Measurements from ENCODE around the gene PCK2.

Gene PCK2

DNA sequence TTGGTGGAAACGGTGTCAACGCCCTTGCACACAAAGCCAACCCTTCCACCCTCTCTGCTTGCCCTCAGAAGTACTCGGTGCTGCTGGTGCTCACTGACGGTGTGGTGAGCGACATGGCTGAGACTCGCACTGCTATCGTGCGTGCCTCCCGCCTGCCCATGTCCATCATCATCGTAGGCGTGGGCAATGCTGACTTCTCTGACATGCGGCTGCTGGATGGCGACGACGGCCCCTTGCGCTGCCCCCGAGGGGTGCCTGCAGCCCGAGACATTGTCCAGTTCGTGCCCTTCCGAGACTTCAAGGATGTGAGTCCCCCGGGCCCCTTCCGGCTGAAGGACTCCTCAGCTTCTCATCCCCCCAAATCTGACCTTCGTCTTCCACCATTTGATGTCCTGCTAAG lies 17.0 kb upstream of the PCK2 start:
- no peak for DNase-seq

- no peak for DNase-seq
Observed at GRCh38 chr14:24078146-24078545, 16.0 kb upstream of the PCK2 start.

DNA sequence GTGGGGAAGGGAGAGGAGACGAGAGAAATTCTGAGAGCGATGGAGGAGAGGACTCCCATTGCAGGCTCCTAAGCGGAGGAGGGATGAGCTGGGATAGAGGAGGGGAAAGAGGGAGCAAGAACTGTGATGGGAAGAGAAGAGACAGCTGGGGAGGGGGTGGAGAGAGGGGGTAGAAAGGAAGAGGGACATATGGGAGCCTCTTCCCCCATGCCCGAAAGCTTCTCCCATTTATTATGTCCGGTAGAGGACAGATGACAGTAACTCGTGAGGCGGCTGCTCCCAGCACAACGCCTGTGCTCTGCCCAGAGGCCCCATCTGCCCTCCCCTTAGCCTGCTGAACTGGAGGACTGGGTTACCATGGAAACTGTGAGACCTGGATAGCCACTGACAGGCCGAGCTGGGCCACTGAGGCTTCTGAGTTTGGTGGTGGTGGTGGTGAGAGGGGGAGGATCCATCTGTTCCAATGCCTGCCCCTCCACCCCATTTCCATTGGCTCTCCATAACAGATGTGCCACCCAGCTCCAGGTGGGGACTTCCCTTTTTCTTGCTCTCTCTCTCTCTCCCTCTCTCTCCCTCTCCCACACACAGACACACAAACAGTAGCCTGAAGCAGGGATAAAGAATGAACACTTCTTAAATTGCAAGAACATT lies 14.5 kb upstream of the PCK2 start:
- DNase-seq: no peak

DNA sequence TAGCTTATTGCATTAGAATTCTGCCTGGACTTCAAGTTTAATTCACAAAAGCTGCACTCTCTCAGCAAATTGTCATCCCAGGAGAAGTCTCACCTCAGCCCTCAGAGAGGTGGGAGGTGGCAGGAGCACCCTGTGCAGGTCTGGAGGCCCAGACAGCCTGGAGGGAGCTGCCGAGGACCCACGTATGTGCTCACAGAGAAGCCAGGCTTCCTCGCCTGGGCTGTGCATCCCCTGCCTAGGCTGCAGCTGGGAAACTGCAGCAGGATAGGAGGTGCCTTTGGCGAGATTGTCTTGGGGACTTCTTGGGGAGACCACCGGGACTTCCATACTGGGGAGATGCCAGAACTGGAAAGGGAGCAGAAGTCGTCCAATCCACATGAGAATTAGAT lies 14.0 kb upstream of the PCK2 start:
- DNase-seq: no peak

GRCh38 chr14:24080888-24081738 lies 13.0 kb upstream of the PCK2 start:
- DNase-seq: peak; percentile 69

- no peak for DNase-seq
Observed at GRCh38 chr14:24081739-24082211, 12.3 kb upstream of the PCK2 start.

- DNase-seq: no peak
Observed at GRCh38 chr14:24082411-24083080, 11.6 kb upstream of the PCK2 start.

DNA sequence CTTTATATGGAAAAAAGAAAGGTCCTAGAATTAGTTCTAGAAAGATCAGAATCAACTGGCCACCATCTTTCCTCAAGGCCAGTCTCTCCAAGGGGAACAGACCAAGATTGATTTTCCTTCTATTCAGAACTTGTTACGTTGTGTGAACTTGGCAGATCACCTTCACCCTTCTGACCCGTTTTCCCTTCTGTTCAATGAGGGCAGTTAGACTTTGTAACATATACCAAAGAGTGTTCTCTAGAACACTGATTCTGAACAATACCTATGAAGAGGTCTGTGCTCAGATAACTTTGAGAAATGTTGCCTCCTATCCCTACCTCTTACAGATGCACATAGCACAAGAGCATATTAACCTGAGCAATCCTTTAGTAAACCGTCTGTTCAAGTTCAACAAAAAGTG lies 10.6 kb upstream of the PCK2 start:
- no peak for DNase-seq

DNA sequence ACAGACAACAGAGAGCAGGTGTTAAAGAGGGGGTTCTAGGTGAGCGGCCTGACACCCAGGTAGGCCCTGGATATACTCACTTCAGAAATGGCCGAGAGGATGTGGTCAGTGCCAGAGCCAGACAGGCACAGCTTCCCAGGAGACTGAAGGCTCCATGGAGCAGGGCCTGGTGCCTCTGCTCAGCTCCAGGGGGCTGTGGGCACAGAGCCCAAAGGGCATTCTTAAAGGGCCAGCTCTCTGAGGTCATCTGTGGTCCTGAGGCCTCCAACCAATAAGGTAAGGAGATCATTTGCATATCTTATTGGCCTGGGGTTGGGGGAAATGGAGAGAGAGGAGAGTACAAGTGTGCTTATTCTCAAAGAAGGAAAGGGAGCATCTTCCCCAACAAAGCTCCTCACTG lies 9.7 kb upstream of the PCK2 start:
- DNase-seq: no peak

GRCh38 chr14:24085215-24085614 lies 8.9 kb upstream of the PCK2 start:
- no peak for DNase-seq

DNA sequence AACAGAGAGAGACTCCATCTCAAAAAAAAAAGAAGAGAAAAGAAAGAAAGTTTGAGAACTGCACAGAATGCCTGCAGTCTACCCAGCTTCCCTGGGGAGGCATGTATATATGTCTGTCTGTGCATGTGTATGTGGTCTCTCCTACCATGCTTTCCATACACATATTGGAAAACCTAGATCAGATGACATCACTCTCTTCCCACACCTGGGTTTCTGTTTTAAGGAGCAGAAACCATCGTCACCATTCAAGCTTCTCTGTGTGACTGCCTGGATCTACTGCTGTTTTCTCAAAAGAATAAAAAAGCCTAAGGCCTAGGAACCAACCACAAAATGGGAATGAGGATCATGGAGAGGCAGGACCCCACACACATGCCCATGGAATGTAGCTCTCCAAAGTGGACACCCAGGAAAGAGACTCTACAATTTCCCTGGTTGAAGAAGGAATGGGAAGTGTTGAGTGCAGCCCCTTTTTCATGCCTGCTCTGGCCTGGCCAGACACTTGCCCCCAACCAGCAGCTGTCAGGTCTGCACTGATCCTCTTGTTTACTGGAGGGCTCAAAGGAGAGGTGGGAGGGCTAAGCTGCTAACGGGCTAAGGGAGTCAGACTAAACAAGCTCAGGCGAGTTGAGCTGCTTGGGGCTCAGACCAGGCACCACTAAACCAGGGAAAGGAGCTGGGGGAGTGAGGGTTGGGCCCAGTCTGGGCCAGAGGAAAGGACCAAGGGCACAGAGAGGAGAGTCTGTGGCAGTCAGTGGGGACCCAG lies 7.7 kb upstream of the PCK2 start:
- DNase-seq: no peak

DNA sequence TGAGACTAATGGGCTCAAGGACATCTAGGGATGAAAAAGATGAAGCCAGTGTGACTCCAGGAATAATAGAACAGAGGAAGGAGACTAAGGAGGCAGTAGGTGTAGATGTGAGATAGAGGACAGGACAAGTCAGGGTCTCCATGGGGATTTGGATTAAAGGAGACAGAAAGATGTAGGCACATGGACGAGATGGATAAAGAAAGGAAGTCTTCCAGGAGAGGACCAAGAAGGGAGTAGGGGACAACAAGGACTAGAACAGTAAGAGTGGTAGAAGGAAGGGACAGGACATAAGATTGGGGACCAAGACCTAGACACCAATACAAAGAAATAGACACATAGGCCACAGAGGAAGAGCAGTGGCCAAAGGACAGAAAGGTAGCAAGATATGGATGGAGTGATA lies 7.1 kb upstream of the PCK2 start:
- no peak for DNase-seq

- no peak for DNase-seq
Observed at GRCh38 chr14:24088095-24088494, 6.0 kb upstream of the PCK2 start.

GRCh38 chr14:24089890-24090289 lies 4.2 kb upstream of the PCK2 start:
- DNase-seq: no peak

GRCh38 chr14:24092110-24092504 lies 2.0 kb upstream of the PCK2 start:
- no peak for DNase-seq

GRCh38 chr14:24092505-24093206 lies 1.5 kb upstream of the PCK2 start:
- DNase-seq: no peak

GRCh38 chr14:24093207-24093900 lies 757 bp upstream of the PCK2 start:
- DNase-seq: no peak

DNA sequence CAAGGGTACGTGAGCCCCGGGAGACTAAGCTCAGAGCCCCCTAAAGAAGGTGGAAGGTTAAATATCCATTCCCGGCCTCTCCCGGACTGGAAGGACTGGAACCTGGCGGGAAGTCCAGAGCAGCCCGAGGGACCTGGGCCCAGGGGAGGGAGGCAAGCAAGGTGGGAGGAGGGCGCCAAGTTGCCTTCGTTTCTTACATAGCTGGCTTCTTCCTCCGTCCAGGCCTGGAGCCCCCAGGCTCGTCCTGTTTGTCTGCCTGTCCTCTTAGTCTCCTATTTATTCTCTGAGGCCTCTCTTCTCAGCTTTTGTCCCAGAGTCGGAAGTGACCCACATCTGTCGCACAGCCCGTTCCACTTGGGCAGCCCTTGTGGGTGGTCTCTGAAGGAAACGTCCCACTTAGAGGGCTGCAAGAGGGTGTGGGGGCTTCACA lies 745 bp downstream of the PCK2 start:
- no peak for DNase-seq

- peak; percentile 41 to 60 for DNase-seq
Observed at GRCh38 chr14:24095271-24096068, 1.4 kb downstream of the PCK2 start.

DNA sequence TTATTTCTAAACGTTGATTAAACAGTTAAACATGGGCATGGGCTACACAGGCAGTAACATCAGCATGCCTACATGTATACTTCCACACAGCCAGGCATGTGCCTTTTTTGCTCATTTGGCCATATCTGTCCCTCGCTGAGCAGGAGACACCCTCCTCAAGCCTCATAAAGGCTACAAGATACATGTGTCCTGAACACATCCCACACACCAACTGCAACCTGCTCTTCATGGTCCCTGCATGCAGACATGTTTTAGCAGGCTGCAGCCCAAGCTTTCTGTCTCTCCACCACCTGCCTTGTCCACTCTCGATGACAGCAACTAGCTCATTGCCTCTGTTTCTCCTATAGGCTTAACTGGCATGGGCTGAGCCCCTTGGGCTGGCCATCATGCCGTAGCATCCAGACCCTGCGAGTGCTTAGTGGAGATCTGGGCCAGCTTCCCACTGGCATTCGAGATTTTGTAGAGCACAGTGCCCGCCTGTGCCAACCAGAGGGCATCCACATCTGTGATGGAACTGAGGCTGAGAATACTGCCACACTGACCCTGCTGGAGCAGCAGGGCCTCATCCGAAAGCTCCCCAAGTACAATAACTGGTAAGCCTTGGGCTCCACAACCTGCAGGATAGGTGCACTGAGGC lies 2.6 kb downstream of the PCK2 start:
- DNase-seq: no peak
